CD4-positive, alpha-beta T cell treated with Interleukin-17A for 1 hour (primary cell): ENCODE measurements around the gene TMEM50B.
"Not testable (repeated sequence)": the region's sequence is repeated elsewhere in the genome, so short reads cannot be mapped to it uniquely, and the experiment has no call there.

Experiments
- DNase-seq: peaks from one replicate; pipeline ENCODE4 v3.0.0-alpha.2; 2020

TMEM50B gene

DNA sequence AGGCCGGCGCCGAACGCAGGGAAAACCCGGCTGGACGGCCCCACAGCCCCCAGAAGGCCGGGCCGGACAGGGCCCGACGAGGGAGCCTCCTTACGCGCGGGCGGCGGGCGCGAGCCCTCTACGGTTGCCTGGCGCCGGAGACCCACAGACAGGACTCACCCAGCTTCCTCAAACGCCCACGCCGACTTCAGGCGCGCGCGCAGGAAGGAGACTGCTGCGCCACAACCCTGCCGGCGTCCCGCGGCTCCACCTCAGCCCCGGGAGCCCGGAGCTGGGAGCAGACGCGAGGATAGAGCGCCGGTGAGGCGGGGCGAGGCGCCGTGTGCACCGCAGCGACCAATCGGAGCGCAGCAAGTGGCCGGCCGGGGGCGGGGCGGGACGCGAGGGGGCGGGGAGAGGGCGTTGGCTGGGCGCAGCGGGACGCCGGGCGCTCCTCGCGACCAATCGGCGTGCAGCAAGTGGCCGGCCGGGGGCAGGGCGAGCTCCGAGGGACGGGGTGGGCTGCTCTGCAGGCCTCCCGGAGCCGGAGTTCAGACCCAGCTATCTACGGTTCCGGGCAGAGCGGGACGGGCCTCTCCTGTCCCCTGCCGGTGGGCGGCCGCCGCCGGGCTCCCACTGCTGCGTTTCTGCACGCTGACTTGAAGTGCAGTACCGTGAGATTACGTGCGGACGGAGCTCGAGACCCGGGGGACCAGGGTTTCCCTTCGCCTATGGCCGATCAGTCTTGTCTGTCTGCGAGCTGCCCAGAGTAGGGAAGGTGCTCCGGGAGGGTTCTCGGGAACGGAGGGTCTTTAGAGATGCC is at the start of gene TMEM50B:
TSS of gene TMEM50B (minus strand) at position 296 of the 802 bp plus-strand sequence. CDS start 11,089 bp downstream, outside the sequence.
- DNase-seq, result peak; percentile 97

DNA sequence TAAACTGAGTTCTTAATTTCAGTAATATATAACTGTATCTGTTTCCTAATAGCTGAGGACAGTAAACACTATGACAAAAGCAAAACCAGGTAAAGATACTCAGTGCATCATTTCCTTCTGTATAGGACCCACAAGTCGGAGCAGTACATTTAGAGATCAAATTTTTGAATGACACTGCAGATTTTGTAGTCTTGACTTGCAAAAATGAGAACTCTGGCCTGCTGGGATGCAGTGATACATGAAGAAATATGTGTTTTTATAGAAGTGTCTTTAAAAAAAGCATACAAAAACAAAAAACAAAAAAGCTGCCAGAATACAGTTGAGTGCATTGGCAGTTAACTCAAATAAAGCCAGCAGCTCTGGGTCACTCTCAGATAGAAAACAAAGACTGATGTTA is 43.2 kb upstream of the TMEM50B start:
- DNase-seq, result no peak

DNA sequence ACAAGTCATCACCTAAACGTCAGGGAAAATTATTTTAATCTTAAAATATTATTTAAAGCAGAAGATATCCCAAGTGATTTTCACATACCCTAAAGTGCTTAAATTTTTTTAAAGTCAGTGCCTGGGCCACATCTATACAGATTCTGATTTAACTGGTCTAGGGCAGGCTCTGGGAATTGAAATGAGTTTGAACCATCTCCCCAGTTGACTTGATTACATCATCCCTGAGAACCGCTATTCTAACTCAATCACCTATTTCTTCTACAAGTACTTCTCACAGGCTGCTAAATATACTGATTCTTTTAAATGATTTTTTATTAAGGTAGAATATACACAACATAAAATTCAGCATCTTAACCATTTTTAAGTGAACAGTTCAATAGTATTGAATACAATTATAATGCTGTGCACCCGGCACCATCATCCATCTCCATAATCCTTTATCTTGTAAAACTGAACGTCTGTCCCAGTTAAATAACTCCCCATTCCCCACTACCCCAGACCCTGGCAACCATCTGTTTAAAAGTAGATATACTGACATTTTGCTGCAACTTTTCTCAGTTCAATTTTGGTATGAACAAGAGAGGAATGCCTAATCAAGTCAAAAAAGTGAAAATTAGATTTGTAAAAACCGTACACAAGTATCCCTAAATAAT is 42.7 kb upstream of the TMEM50B start:
- no peak for DNase-seq

DNA sequence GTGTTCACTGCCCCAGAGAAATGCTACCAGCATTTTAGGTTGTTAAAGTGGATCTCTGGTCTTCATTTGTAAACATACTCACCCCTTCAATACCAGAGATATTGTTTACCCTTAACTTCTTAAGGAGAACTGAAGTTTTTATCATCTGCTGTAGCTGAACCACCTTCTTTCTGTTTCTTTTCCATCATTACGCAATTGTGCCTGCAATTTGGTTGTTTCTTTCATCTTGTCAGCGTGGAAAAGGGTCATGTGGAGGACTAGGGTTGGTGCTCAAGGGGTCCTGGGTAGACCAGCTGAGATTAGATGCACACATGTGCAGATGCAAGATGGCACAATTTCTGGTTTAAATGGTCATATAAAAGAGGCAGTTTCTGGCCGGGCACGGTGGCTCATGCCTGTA is 39.1 kb upstream of the TMEM50B start:
- DNase-seq, result no peak

DNA sequence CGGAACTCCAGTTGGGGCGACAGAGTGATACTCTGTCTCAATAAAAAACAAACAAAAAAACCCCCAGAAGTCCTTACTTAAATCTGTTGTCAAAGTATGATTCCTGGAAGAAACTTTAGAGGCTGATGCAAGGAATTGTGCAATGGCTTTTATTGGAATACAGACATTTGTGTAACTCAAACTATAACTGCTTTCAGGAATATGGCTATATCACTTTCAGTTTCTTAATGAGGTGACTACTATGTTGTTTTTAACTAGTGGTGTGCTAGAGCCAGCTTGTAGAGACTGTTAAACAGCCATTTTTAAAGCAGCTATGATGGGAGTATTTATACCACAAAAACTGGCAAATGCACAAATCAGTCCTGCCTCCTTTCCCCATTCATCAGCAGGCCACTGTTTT is 34.5 kb upstream of the TMEM50B start:
- DNase-seq, result no peak

DNA sequence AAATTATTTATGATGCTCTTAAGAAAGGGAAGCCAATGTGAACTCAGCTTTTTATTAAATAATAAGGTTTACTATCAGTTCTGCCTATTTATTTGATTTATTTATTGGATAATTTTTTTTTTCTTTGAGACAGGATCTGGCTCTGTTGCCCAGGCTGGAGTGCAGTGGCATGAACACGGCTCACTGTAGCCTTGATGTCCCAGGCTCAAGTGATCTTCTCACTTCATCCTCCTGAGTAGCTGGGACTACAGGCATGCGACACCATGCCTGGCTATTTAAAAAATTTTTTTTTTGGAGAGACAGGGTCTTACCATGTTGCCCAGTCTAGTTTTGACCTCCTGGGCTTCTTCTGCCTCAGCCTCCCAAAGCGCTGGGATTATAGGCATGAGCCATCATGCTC is 32.7 kb upstream of the TMEM50B start:
- DNase-seq, result no peak

DNA sequence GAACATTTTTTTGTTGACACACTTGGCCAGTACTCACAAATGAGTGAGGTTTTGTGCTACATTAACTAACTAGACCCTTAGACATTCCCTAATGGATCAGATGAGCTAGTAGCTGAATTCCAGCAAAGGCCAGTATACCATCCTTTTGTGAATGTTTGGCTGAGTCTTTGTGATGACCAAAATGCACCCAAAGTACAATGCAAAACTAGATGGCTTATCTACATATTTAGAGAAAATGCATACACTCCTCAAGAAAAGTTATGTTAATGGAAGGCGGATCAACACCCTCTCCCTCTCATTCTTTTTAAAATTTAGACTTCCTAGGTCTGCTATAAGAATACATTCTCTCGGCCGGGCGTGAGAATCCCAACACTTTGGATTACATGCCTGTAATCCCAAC is 31.9 kb upstream of the TMEM50B start:
- no peak for DNase-seq

DNA sequence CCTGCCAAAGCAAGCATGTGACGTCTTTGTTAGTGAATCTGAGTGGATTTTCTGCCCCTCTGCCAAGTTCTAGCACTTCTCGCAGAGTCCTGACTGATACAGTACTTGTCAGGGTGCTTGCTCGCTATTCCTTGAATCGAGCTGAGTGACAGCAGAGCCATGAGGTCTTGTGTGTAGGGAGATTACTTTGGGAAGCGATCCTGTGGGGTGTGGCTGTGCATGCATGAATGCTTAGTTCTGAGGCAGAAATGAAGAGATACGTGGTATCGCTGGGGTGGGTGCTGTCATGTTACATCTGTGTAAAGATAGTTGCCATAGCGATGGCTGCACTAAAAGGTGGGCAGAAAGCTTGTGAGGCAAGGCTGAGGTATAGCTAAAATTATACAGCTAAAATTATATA is 31.1 kb upstream of the TMEM50B start:
- no peak for DNase-seq

DNA sequence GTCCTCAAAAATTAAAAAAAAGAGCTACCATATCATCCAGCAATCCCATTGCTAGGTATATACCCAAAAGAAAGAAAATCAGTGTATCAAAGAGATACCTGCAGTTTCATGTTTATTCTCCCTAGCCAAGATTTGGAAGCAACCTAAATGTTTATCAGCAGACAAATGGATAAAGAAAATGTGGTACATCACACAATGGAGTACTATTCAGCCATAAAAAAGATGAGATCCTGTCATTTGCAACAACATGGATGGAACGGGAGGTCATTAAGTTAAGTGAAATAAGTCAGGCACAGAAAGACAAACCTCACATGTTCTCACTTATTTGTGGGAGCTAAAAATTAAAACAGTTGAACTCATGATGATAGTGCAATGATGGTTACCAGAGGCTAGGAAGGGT is 27.2 kb upstream of the TMEM50B start:
- not testable (repeated sequence) for DNase-seq

DNA sequence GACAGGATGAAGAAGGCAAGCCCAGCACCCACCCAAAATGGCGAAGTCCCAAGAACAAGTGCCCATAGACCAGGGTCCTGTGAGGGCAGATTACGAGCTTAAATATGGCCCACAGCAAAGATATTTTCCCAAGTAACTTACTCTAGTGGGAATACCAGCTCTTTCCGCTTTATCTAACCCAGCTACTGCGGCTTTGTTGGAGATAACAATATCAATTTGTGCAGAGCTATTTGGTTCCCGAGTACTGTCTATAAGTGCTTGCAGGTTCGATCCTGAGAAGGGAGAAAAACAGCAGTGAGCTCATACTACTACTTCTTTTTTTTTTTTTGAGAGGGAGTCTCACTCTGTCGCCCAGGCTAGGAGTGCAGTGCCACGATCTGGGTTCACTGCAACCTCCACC is 26.1 kb upstream of the TMEM50B start:
- DNase-seq, result no peak

DNA sequence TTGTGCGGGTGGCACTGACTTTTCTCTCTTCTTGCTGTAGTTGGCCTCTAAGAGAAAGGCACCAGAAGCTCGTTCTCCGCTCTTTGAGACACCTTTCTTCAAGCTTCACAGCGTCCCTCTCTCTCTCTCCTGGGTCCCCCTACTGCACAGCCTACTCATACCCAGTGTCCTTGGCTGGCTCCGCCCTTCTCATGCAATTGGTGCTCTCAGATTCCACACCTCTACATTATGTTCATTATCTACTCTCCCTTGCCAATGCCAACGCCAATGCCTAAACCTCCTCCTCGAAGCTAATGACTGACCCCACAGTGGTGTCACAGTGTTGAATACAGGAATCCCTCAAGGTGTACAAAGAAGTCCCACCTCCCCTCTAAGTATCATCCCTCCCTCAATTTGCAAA is 16.6 kb upstream of the TMEM50B start:
- no peak for DNase-seq

DNA sequence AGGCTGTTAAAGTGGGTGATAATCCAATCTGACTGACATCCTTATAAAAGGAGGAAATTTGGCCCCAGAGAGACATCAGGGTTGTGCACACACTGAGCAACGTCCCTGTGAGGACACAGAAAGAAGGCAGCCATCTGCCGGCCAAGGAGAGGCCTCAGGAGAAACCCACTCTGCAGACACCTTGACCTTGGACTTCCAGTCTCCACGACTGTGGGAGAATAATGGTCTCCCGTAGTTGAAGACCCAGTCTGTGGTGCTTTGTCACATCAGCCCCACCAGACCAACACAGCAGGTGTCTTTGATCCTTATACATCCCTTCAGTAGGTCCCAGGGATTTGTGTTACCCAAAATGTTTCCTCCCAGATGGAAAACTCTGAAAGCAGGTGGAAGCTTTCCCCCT is 16.0 kb upstream of the TMEM50B start:
- DNase-seq, result no peak

DNA sequence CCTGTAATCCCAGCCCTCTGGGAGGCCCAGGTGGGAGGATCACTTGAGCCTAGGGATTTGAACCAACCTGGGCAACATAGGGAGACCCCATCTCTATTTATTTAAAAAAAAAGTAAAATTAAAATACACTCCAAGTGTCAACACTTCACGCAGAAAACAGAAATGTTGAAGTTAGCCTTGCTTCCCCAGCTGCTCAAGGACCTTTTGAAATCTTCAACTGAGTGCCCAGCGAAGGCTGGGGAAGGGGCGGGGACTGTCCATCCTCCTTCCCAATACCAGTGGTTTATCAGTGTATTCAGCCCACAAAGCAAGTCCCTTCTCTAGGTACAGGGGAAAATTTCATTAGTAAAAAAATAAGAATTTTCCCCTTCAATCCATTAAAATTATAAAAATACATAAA is 14.0 kb upstream of the TMEM50B start:
- DNase-seq, result no peak

DNA sequence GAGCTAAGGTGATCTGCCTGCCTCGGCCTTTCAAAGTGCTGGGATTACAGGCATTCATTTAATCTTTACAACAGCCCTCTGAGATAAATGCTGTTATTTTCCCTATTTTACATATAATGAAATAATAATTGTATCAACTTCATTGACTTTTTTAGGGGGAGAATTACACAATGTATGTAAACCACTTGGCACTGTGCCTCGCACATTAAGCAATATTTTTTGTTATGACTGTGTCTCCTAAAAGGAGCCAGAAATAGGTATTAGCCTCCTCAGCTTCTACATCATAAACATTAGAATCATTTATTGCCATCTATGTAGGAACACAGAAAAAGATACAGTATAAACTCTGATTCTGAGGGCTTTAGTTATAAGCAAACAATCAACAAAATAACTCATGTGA is 12.8 kb upstream of the TMEM50B start:
- DNase-seq, result no peak

DNA sequence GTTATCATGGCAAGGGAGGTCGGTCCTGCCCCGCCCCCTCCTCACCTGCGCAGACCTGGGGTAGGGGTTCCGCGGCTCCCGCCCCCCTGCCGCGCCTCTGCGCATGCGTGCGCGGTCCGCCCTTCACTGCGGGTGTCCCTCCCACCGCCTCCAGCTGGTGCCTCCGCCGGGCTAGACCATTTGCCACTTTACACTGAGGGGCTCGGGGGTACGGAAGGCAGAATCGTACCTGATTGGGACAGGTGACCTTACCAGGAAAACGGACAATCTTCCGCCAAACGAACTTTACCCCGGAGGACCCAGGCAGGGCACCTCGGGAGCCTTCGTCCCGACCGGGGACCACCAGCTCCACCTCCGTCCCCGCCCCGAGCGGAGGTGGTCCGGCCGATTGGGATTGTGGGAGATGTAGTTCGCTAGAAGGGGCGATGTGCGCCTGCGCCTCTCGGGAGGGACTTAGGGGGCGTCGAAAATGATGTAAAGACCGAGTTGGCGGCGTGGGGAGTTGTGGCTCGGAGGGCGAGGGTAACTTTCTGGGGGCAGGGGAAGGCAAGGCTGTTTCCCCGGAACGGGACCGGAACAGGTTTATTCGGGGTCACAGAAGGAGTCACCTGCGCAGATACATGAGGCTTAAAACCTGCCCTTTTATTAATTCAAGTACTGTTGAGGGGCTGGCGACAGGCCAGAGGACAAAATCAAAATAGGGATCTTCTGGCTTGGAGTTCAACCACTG is 11.8 kb upstream of the TMEM50B start, which contains the start of gene DNAJC28:
TSS of gene DNAJC28 (minus strand) at position 344 of the 730 bp plus-strand sequence. CDS start 2,323 bp downstream, outside the sequence.
- peak; percentile 96 for DNase-seq

DNA sequence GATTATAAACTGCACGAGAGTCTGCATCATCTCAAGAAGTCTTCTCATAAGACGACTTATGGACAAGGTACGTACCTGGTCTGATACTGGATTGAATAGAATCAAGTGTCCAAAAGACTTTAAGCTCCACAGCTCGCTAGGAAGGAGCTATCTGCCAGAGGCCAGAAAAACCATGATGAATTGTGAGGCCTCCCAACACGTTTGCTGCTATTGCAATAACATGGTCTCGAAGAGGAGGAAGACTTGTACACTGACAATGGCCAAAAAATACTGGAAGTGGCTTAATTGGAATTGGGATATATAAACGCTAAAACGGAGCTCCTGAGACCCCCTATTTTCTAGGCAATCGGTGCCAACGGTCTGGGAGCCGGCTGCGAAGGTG is 11.2 kb upstream of the TMEM50B start:
- no peak for DNase-seq

DNA sequence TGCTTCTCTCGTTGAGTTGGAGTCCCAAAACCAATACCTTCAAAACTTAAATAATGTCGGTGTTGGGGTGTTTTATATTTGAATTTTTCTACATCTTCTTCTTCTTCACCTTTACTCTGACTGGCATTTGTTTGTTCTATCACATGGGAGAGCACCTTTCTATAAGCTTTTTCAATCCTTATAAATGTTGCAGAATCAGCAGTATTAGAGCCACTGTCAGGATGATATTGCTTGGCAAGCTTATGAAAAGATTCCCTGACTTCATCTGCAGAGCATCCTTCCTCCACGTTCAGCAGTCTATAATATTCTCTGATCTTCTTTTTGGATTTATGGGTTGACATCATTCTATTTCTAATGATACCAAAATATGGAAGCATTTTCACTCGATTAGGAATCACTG is 9.2 kb upstream of the TMEM50B start:
- no peak for DNase-seq

DNA sequence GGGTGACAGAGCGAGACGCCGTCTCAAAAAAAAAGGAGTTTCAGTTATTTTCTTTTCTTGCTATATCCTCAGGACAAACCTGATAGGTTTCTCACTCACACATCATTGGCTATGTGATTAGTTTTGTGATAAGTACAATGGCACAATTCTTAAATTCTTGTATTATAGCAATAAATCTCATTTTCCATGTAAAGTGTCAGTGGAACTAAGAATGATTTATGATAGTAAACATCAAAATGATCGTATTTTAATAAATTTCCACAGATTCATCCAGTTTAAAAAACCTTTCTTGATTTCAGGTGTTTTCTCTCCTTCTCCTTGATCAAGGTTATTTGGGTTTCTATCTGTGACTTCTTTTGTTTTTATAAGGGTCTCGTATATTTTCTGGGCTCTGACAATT is 8.2 kb upstream of the TMEM50B start:
- DNase-seq, result no peak

DNA sequence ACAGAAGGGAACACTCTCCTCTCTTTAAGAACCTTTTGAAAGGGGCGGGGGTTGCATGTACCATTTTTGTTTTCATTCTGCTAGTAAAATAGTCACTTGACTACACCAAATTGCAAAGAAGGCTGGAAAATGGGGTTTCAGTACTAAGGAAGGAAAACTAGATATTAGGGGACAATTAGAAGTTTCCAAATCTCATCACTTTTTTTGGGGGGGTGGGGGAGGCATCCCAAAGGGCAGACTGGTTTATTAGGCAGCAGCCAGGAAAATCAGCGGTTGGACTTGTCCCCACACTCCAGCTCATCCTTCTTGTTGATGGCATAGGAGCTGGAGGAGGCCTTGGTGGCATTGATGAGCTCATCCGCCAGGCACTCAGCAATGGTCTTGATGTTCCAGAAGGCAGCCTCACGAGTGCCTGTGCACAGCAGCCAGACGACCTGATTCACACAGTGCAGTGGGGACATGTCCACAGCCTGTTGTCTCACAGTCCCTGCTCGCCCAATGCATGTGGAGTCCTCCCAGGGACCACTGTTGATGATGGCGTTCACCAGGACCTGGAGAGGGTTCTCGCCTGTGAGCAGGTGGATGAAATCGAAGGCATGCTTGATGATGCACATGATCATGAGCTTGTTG is 1.7 kb upstream of the TMEM50B start:
- no peak for DNase-seq

DNA sequence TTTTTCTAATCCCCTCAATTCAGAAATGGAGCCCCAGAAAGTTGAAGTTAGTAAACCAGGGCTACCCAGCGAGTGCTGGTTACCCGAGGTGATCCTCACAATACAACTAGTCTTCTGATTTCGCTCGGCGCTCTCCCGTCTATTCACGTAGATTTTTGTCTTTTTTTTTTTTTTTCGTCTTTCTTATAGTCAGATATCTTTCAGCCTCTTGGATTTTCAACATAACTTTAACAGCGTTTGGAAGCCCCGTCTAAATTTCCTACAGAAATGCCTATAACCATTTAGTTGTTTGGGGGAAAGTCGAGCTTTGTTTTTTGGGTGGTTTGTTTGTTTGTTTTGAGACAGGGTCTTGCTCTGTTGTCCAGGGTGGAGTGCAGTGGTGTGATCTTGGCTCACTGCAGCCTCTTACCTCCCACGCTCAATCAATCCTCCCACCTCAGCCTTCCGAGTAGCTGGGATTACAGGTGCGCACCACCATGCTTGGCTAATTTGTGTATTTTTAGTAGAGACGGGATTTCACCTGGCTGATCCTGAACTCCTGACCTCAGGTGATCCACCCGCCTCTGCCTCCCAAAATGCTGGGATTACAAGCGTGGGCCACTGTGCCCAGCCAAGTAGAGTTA is 818 bp upstream of the TMEM50B start:
- DNase-seq, result no peak

DNA sequence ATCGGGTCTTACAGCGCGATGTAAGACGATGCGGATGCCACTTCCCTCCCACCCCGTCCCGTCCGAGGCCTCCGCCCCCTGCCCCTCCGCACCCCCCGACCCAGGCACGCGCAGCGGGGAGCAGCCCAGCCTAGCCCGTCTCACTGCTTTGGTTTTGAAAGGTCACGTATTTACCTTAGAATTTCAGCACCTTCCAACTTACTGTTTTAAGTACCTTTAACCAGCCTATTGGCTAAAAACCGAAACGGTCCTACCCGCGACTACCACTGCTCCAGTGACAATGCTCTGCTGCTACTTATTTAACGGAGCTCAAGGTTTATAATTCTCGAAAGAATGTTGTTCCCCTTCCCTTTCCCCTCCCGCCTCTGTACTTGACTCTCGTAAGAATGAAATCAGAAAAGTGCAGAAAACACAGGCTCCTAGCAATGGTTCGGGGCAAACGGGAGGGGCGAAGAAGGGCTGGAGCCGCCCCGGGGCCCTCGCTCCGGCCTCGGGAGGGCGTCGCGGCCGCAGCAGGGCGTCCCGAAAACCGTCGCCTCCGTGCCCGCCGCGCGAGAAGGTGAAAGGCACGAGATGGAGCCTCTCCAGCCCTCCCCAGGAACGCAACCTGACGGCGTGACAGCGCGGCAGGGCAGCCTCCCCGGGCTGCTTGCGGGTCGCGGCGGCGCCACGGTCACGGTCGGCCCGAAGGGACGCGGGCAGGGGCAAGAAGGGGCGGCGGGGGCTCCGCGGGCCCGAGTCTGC is 667 bp downstream of the TMEM50B start:
- DNase-seq, result peak; percentile 54

DNA sequence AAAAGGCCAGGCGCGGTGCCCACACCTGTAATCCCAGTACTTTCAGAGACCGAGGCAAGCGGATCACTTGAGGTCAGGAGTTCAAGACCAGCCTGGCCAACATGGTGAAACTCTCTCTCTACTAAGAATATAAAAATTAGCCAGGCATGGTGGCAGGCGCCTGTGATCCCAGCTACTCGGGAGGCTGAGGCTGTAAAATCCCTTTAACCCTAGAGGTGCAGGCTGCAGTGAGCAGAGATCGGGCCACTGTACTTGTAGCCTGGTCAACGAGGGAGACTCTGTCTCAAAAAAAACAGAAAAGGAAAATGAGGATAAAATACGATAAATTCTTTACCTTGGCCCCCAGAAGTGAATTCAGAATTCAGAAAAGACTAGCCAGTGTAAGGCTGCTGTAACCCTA is 1.6 kb downstream of the TMEM50B start:
- DNase-seq, result no peak
